ENCODE results near the gene RSAD2. TPM values are rescaled to one million over a fixed set of nuclear protein-coding genes. Genes with fewer than 3 reads are reported as not detected.

Gene RSAD2
- total and polyA plus RNA-seq, 9 of the 15 experiments (the other 6 are each of a cell fraction or from before 2014, with no cell fraction given): 0.15 to 1.4 (median 0.28) TPM

DNA sequence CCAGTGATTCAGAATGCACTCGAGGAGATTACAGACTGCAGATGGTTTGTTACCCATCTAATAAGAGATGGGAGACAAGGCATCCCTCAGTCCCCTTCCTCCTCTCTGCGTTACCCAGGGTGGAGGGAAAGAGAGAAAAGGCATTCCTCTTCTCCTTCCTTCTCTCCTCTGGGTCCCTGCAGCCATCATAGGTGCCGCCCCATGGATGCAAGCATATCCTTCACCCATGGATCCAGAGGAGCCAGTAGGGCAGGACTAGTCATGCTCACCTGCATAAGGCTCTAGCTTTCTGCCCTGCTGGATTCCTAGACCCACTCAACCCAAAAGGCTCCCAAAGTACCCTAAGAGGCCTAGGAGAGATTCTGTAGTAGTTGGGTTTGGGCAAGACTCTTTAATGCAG is 32.3 kb upstream of the RSAD2 start (continued):
- TF ChIP-seq, protein P1, sequence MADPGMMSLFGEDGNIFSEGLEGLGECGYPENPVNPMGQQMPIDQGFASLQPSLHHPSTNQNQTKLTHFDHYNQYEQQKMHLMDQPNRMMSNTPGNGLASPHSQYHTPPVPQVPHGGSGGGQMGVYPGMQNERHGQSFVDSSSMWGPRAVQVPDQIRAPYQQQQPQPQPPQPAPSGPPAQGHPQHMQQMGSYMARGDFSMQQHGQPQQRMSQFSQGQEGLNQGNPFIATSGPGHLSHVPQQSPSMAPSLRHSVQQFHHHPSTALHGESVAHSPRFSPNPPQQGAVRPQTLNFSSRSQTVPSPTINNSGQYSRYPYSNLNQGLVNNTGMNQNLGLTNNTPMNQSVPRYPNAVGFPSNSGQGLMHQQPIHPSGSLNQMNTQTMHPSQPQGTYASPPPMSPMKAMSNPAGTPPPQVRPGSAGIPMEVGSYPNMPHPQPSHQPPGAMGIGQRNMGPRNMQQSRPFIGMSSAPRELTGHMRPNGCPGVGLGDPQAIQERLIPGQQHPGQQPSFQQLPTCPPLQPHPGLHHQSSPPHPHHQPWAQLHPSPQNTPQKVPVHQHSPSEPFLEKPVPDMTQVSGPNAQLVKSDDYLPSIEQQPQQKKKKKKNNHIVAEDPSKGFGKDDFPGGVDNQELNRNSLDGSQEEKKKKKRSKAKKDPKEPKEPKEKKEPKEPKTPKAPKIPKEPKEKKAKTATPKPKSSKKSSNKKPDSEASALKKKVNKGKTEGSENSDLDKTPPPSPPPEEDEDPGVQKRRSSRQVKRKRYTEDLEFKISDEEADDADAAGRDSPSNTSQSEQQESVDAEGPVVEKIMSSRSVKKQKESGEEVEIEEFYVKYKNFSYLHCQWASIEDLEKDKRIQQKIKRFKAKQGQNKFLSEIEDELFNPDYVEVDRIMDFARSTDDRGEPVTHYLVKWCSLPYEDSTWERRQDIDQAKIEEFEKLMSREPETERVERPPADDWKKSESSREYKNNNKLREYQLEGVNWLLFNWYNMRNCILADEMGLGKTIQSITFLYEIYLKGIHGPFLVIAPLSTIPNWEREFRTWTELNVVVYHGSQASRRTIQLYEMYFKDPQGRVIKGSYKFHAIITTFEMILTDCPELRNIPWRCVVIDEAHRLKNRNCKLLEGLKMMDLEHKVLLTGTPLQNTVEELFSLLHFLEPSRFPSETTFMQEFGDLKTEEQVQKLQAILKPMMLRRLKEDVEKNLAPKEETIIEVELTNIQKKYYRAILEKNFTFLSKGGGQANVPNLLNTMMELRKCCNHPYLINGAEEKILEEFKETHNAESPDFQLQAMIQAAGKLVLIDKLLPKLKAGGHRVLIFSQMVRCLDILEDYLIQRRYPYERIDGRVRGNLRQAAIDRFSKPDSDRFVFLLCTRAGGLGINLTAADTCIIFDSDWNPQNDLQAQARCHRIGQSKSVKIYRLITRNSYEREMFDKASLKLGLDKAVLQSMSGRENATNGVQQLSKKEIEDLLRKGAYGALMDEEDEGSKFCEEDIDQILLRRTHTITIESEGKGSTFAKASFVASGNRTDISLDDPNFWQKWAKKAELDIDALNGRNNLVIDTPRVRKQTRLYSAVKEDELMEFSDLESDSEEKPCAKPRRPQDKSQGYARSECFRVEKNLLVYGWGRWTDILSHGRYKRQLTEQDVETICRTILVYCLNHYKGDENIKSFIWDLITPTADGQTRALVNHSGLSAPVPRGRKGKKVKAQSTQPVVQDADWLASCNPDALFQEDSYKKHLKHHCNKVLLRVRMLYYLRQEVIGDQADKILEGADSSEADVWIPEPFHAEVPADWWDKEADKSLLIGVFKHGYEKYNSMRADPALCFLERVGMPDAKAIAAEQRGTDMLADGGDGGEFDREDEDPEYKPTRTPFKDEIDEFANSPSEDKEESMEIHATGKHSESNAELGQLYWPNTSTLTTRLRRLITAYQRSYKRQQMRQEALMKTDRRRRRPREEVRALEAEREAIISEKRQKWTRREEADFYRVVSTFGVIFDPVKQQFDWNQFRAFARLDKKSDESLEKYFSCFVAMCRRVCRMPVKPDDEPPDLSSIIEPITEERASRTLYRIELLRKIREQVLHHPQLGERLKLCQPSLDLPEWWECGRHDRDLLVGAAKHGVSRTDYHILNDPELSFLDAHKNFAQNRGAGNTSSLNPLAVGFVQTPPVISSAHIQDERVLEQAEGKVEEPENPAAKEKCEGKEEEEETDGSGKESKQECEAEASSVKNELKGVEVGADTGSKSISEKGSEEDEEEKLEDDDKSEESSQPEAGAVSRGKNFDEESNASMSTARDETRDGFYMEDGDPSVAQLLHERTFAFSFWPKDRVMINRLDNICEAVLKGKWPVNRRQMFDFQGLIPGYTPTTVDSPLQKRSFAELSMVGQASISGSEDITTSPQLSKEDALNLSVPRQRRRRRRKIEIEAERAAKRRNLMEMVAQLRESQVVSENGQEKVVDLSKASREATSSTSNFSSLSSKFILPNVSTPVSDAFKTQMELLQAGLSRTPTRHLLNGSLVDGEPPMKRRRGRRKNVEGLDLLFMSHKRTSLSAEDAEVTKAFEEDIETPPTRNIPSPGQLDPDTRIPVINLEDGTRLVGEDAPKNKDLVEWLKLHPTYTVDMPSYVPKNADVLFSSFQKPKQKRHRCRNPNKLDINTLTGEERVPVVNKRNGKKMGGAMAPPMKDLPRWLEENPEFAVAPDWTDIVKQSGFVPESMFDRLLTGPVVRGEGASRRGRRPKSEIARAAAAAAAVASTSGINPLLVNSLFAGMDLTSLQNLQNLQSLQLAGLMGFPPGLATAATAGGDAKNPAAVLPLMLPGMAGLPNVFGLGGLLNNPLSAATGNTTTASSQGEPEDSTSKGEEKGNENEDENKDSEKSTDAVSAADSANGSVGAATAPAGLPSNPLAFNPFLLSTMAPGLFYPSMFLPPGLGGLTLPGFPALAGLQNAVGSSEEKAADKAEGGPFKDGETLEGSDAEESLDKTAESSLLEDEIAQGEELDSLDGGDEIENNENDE (IDR thresholded peaks at IDR 0.05; ENCODE audit: low read depth, low read length): no peak
- TF ChIP-seq ZNF174 (CRISPR knock-in tag; IDR thresholded peaks at IDR 0.05) (no peak), MECOM (CRISPR knock-in tag; IDR thresholded peaks at IDR 0.05) (no peak), ZNF57 (CRISPR knock-in tag; IDR thresholded peaks at IDR 0.05) (no peak), KDM2B (CRISPR knock-in tag; IDR thresholded peaks at IDR 0.05) (no peak), EZH2 (IDR thresholded peaks at IDR 0.05; ENCODE audit: borderline replicate concordance, low read depth, low read length) (no peak), HMGN3 (IDR thresholded peaks at IDR 0.05; ENCODE audit: borderline replicate concordance, extremely low read depth, insufficient read length, low read depth, low read length) (no peak), ZSCAN32 (CRISPR knock-in tag; IDR thresholded peaks at IDR 0.05) (no peak), RAD21 (CRISPR knock-in tag; conservative IDR thresholded peaks at IDR 0.05 in 1 of 2, IDR thresholded peaks at IDR 0.05 in 1 of 2) (no peak), NONO (IDR thresholded peaks at IDR 0.05; ENCODE audit: low read depth in 2 of 2, low read length in 1 of 2) (no peak), FOXJ3 (CRISPR knock-in tag; IDR thresholded peaks at IDR 0.05) (no peak)
- TF ChIP-seq, protein P2, sequence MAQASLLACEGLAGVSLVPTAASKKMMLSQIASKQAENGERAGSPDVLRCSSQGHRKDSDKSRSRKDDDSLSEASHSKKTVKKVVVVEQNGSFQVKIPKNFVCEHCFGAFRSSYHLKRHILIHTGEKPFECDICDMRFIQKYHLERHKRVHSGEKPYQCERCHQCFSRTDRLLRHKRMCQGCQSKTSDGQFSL (CRISPR knock-in tag; IDR thresholded peaks at IDR 0.05): no peak
- TF ChIP-seq, protein P2 (tag; IDR thresholded peaks at IDR 0.05): no peak
- TF ChIP-seq, protein P3, sequence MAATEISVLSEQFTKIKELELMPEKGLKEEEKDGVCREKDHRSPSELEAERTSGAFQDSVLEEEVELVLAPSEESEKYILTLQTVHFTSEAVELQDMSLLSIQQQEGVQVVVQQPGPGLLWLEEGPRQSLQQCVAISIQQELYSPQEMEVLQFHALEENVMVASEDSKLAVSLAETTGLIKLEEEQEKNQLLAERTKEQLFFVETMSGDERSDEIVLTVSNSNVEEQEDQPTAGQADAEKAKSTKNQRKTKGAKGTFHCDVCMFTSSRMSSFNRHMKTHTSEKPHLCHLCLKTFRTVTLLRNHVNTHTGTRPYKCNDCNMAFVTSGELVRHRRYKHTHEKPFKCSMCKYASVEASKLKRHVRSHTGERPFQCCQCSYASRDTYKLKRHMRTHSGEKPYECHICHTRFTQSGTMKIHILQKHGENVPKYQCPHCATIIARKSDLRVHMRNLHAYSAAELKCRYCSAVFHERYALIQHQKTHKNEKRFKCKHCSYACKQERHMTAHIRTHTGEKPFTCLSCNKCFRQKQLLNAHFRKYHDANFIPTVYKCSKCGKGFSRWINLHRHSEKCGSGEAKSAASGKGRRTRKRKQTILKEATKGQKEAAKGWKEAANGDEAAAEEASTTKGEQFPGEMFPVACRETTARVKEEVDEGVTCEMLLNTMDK (IDR thresholded peaks at IDR 0.05; ENCODE audit: borderline replicate concordance, insufficient read depth, low read depth, low read length, poor library complexity, severe bottlenecking): no peak
